IgD-negative memory B cell (primary cell): ENCODE results near the gene AKAP6. TPM values are rescaled to one million over a fixed set of nuclear protein-coding genes. Genes with fewer than 3 reads are reported as not detected.
A peak's percentile ranks its signal among the peaks of the same experiment; 100 is the strongest.

ENCODE experiments used
- H3K27ac Mint-ChIP-seq, 3 donors: one replicate each; pipeline ENCODE4 v1.8.0; 2020 to 2022; ENCODE audit warnings: mild to moderate bottlenecking in 3 of 3, mixed read lengths in 3 of 3, moderate library complexity in 1 of 3
- H3K27me3 Mint-ChIP-seq: one replicate; pipeline ENCODE4 v1.8.0; 2021; ENCODE audit warnings: mixed read lengths
- H3K36me3 Mint-ChIP-seq: one replicate; pipeline ENCODE4 v1.8.0; 2020; ENCODE audit warnings: mild to moderate bottlenecking, mixed read lengths
- H3K4me1 Mint-ChIP-seq, 3 donors: one replicate each; pipeline ENCODE4 v1.8.0; 2020 to 2022; ENCODE audit warnings: mixed read lengths in 3 of 3, mild to moderate bottlenecking in 1 of 3
- H3K4me3 Mint-ChIP-seq, 4 donors: one replicate each; pipeline ENCODE4 v1.8.0; 2020 to 2022; ENCODE audit warnings: mild to moderate bottlenecking in 4 of 4, mixed read lengths in 4 of 4, moderate library complexity in 3 of 4
- H3K9me3 Mint-ChIP-seq, 3 donors: one replicate each; pipeline ENCODE4 v1.8.0; 2020 to 2021; ENCODE audit warnings: mixed read lengths in 3 of 3, mild to moderate bottlenecking in 1 of 3
- polyA plus RNA-seq: library from polyadenylated mRNA; unstranded; fragments of 300-500 nt; fragmentation: Illumina TruSeq; gene quantifications from one replicate; pipeline ENCODE4 v1.2.3, GENCODE V29; 2021

AKAP6 gene
- polyA plus RNA-seq, 1 donor from 2014 or later = 1.9 TPM

DNA sequence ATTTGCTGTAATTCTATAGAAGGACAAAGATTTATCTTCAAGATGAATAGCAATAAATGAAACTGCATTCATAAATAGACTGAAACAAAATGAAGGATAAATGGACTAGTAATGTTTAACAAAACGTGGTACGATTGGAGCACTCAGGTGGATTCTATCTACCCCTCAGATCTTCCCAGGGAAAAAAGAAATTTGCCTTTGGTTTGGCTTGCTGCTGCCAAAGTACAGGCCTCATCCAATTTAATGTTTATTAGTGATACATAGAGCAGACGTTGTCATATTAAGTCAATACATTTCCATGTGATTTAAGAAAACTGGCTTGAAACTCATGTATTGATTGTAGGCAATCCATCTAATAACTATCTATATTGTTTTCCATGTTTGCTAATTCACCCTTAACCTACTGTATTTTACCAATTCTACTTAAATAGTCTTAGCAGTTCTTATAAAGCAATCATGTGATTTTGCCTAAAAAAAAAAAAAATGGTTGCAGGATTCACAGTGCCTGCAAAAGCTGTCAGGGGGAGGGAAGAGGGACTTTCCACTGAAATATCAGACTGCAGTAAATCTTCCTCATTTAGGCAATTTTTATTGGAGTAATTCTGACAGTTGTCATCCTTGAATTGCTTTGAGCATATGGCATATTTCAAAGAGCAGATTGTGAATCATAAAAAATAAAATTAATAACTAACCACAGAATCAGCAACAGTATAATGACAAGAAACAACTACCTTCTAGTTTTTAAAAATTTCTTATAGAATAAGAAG lies 367.4 kb downstream of the AKAP6 start:
- Mint-ChIP-seq H3K36me3 (no peaks in the 10 kb centered on the region), H3K4me1 (peaks cover 0 to 4% (median 2%) of the 10 kb centered on the region in 3 donors), H3K4me3 (no peak overlapping the region), H3K27me3 (no peaks in the 10 kb centered on the region), H3K9me3 (peaks cover 0 to 3% (median 0%) of the 10 kb centered on the region in 3 donors), H3K27ac (no peak overlapping the region)

DNA sequence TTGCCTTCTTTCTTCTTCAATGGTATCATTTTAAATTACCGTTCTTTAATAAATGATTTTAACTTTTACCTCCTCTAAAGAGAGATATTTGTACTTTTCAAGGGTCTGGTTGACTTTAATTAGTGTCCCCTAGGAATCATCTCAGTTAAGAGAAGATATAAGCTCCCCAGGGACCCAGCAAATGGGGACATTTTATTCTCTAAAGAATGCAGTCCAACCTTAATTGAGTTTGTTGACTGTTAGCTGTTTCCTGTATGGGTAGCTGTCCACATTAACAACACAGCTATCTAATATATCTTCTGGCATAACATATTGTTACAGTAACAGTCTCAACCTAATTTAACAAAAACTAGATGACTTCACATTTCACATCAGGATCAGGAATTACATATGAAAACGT lies 368.0 kb downstream of the AKAP6 start:
- Mint-ChIP-seq H3K36me3 (peaks cover 2% of the 10 kb centered on the region), H3K27ac (no peak overlapping the region), H3K4me3 (no peak overlapping the region), H3K4me1 (peaks cover 0 to 4% (median 2%) of the 10 kb centered on the region in 3 donors), H3K27me3 (no peaks in the 10 kb centered on the region), H3K9me3 (peaks cover 0 to 3% (median 0%) of the 10 kb centered on the region in 3 donors)

GRCh38 chr14:32697704-32698103 lies 368.6 kb downstream of the AKAP6 start:
- peaks cover 0 to 8% (median 4%) of the 10 kb centered on the region in 3 donors for H3K4me1 Mint-ChIP-seq
- no peak overlapping the region for H3K27ac Mint-ChIP-seq
- H3K4me3 Mint-ChIP-seq = no peak overlapping the region
- H3K36me3 Mint-ChIP-seq = peaks cover 2% of the 10 kb centered on the region
- no peaks in the 10 kb centered on the region for H3K27me3 Mint-ChIP-seq
- peaks cover 0 to 3% (median 0%) of the 10 kb centered on the region in 3 donors for H3K9me3 Mint-ChIP-seq

- Mint-ChIP-seq H3K36me3 (peaks cover 2% of the 10 kb centered on the region), H3K9me3 (peaks cover 0 to 3% (median 0%) of the 10 kb centered on the region in 3 donors), H3K27ac (no peak overlapping the region), H3K4me3 (no peak overlapping the region), H3K4me1 (peaks cover 0 to 17% (median 10%) of the 10 kb centered on the region in 3 donors), H3K27me3 (no peaks in the 10 kb centered on the region)
Measured at GRCh38 chr14:32698831-32699230, 369.7 kb downstream of the AKAP6 start.

GRCh38 chr14:32701475-32701874 lies 372.4 kb downstream of the AKAP6 start:
- Mint-ChIP-seq H3K9me3 (peaks cover 0 to 4% (median 0%) of the 10 kb centered on the region in 3 donors), H3K4me3 (no peak overlapping the region), H3K4me1 (peaks cover 0 to 19% (median 10%) of the 10 kb centered on the region in 3 donors), H3K36me3 (peaks cover 2% of the 10 kb centered on the region), H3K27me3 (no peaks in the 10 kb centered on the region), H3K27ac (peak overlapping the region in 1 of 3 donors; percentile 21)

DNA sequence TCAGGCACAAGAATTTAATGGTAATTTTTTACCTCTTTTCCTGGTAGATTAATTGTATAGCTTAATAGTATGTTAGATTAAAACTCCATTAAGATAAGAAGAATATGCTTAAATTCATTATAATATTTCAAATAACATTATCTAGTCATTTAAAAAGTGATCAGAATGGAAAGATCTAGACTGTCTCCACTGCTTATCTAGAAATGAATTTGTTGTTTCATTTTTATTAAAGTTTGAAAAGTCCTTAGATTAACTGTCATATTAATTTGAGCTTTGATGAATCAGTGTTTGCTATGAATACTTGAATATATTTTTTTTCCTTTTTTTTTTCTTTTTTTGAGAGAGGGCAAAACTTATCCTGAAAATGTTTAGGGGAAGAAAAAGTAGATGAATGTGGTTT lies 373.0 kb downstream of the AKAP6 start:
- H3K36me3 Mint-ChIP-seq = peaks cover 2% of the 10 kb centered on the region
- H3K27ac Mint-ChIP-seq = no peak overlapping the region
- H3K9me3 Mint-ChIP-seq = peaks cover 0 to 4% (median 0%) of the 10 kb centered on the region in 3 donors
- H3K27me3 Mint-ChIP-seq = no peaks in the 10 kb centered on the region
- peaks cover 0 to 23% (median 12%) of the 10 kb centered on the region in 3 donors for H3K4me1 Mint-ChIP-seq
- H3K4me3 Mint-ChIP-seq = no peak overlapping the region

DNA sequence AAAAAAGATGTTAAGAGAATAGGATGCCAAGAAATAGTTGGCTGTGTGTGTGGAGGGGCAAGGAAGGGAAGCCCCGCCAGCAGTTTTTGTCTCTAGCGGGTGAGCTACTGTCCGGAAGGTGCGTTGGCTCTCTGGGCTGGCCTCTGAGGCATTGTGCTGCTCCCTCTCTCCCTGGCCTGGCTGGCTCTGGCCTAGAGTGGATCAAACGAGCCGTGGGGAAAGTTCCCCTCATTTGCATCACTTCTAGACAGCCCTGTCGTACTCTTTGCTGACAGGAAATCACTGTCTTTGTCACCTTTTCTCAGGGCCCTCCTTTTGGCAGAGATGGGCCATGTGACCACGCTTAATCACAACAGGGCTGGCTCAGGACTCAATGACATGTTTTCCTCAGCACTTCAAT lies 373.5 kb downstream of the AKAP6 start:
- Mint-ChIP-seq H3K27ac (peak overlapping the region in 2 of 3 donors; percentile 6 to 65), H3K36me3 (peaks cover 2% of the 10 kb centered on the region), H3K4me3 (no peak overlapping the region)

GRCh38 chr14:32703183-32703621 lies 374.1 kb downstream of the AKAP6 start:
- Mint-ChIP-seq H3K27me3 (no peaks in the 10 kb centered on the region), H3K4me3 (peak overlapping the region in 1 of 4 donors; percentile 21), H3K27ac (peak overlapping the region in 2 of 3 donors; percentile 6 to 65), H3K4me1 (peaks cover 0 to 19% (median 12%) of the 10 kb centered on the region in 3 donors), H3K36me3 (peaks cover 2% of the 10 kb centered on the region), H3K9me3 (peaks cover 0 to 4% (median 0%) of the 10 kb centered on the region in 3 donors)

More for the DNA sequence above, 373.5 kb downstream of the AKAP6 start:
- Mint-ChIP-seq H3K9me3 (peaks cover 0 to 4% (median 0%) of the 10 kb centered on the region in 3 donors), H3K4me1 (peaks cover 0 to 22% (median 12%) of the 10 kb centered on the region in 3 donors), H3K27me3 (no peaks in the 10 kb centered on the region)

GRCh38 chr14:32706721-32707519 lies 377.8 kb downstream of the AKAP6 start:
- Mint-ChIP-seq H3K4me1 (peaks cover 3 to 19% (median 12%) of the 10 kb centered on the region in 3 donors), H3K36me3 (no peaks in the 10 kb centered on the region), H3K27me3 (no peaks in the 10 kb centered on the region), H3K9me3 (peaks cover 0 to 4% (median 0%) of the 10 kb centered on the region in 3 donors), H3K27ac (no peak overlapping the region), H3K4me3 (peak overlapping the region in 1 of 4 donors; percentile 70)

DNA sequence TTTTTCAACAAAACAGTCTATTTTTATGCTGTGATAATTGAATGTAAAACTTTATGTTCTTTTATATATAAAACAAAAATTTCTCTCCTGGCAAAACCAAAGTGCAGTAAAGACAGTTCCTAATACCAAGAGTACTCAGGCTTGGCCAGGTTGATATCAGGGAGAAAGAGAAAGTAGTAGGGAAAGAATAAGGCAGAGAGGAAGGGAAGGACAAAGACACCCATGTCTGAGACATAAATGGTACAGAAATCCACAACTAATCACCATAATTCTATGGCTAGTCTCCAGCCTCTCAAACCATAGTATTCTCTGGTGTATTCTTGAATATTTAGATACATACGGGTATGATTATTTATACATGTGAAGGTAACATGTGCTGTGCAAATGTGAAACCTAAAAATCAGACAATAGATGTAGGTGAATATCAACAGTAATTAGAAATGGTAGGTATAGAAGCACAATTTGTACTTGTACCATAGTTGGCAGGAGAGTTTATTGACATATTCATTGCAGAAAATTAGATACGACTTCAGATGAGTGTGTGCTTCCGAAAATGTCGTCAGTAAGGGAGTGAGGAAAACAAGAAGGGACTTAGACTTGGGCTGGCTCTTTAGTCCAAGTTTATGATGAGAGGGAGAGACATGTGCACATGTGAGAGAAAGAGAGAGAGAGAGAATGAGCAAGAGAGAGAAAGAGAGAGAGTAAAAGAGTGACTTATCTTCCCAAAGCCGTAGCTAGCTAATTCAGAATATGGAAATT lies 378.8 kb downstream of the AKAP6 start:
- H3K36me3 Mint-ChIP-seq = no peaks in the 10 kb centered on the region
- no peak overlapping the region for H3K27ac Mint-ChIP-seq
- H3K4me3 Mint-ChIP-seq = no peak overlapping the region
- peaks cover 0 to 4% (median 0%) of the 10 kb centered on the region in 3 donors for H3K9me3 Mint-ChIP-seq
- H3K27me3 Mint-ChIP-seq = no peaks in the 10 kb centered on the region
- H3K4me1 Mint-ChIP-seq = peaks cover 3 to 14% (median 9%) of the 10 kb centered on the region in 3 donors

DNA sequence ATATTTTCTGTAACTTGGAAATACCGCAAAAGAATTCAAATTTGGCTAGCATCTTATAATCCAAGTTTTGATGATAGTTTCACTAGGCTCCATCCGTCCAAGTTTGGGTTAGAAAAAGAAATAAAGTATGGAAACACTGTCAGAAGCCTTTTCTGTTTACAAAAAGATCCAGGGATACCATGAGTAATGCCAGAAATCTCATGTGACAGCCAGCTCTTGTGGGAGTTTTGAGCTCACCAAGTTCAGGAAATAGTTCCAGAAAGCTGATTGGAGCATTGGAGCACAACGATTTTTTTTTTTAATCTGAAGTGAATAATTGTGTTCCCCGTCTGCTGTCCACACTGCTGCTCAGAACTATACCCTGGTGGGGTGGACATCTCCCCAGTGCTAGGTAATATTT lies 379.9 kb downstream of the AKAP6 start:
- Mint-ChIP-seq H3K4me3 (no peak overlapping the region), H3K27me3 (no peaks in the 10 kb centered on the region)

DNA sequence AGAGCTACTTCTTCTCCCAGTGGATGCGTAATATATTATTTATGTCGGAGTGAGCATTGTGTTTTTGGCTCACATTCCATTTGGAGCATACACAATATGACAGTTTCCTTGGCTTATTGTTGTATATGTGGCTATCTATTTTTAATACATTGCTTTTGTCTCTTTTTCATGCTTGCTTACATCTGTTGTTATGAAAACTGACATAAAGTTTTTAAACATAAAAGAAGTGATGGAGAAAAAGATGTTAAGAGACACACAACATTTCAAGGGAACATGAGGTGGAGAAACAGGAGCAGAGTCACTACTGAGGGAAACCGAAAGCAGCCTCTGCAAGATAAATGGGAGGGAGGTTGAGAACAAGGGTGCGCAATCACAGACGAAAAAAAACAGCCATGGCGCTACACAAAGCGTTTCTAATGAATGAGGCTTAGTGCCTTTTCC lies 381.2 kb downstream of the AKAP6 start:
- Mint-ChIP-seq H3K36me3 (no peaks in the 10 kb centered on the region), H3K27me3 (no peaks in the 10 kb centered on the region), H3K9me3 (peaks cover 0 to 4% (median 0%) of the 10 kb centered on the region in 3 donors), H3K4me3 (no peak overlapping the region), H3K4me1 (peaks cover 3 to 4% (median 4%) of the 10 kb centered on the region in 3 donors), H3K27ac (peak overlapping the region in 1 of 3 donors; percentile 38)

More for the DNA sequence above, 379.9 kb downstream of the AKAP6 start:
- no peak overlapping the region for H3K27ac Mint-ChIP-seq
- H3K4me1 Mint-ChIP-seq = peaks cover 3 to 6% (median 4%) of the 10 kb centered on the region in 3 donors
- H3K9me3 Mint-ChIP-seq = peaks cover 0 to 4% (median 0%) of the 10 kb centered on the region in 3 donors
- no peaks in the 10 kb centered on the region for H3K36me3 Mint-ChIP-seq

DNA sequence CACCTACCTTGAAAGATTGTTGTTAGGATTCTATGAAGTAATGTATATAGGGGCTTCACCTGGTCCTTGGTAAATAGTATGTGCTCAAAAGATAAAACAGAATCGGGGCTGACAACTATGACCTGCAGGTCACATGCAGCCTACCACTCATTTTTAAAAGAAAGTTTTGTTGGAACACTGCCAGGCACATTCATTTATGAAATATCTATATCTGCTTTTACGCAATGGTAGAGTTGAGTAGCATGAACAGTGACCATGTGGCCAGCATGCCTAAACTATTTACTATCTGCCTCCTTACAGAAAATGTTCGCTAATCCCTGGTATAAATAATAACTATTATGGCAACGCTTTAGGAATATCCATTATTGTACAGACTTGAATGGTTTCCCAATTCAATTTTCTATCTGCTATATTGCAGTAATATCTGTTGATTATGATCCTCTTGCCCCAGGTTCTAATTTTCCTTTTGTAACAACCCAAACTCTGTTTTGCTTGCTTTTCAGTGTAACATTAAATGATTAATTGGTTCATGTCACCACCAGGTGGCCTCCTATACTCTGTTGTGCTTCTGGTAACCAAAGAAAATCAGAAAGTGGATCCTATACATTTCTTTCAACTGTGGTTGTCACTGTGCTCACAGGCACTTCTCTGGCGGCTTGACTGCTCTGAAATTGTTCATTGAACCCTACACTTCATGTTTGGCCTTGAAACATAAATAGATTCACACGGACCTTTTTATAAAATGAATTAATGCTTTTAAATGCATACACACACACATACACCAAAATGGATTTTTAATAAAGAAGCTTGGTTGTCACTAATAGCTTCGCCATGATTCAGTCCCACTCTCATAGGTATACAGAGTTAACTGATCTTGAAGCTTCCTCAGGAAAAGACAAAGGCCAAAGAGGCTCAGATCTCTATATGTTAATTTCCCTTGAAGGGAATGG lies 381.9 kb downstream of the AKAP6 start:
- Mint-ChIP-seq H3K27me3 (no peaks in the 10 kb centered on the region), H3K4me3 (no peak overlapping the region), H3K27ac (peak overlapping the region in 1 of 3 donors; percentile 38), H3K9me3 (no peaks in the 10 kb centered on the region), H3K4me1 (peaks cover 3 to 4% (median 4%) of the 10 kb centered on the region in 3 donors), H3K36me3 (no peaks in the 10 kb centered on the region)
